ENCODE results near the gene NLRP1. TPM values are rescaled to one million over a fixed set of nuclear protein-coding genes. Genes with fewer than 3 reads are reported as not detected.
A peak's percentile ranks its signal among the peaks of the same experiment; 100 is the strongest.

Gene NLRP1
- total RNA-seq, 1 donor from 2014 or later: 40.3 TPM

- peaks cover 28% of the 10 kb centered on the region for H3K36me3 ChIP-seq
- intact Hi-C loops (cut with DNase I): no loop called here
- no peak for ATAC-seq
- TF ChIP-seq CTCF (IDR thresholded peaks at IDR 0.05): no peak
- H3K27ac ChIP-seq: no peak overlapping the region
- no peaks in the 10 kb centered on the region for H3K27me3 ChIP-seq (ENCODE audit: low read depth)
- H3K4me1 ChIP-seq: peaks cover under 1% of the 10 kb centered on the region
- DNase-seq: no peak
- H3K9me3 ChIP-seq: no peaks in the 10 kb centered on the region
- H3K4me3 ChIP-seq: no peak overlapping the region
Measured at GRCh38 chr17:5492970-5493369, 91.3 kb downstream of the NLRP1 start.

GRCh38 chr17:5488752-5489151, 95.6 kb downstream of the NLRP1 start:
- DNase-seq: no peak
- no peaks in the 10 kb centered on the region for H3K9me3 ChIP-seq
- no peaks in the 10 kb centered on the region for H3K27me3 ChIP-seq (ENCODE audit: low read depth)
- no peak for TF ChIP-seq CTCF (IDR thresholded peaks at IDR 0.05)
- ATAC-seq: no peak
- intact Hi-C loops (cut with DNase I): no loop called here
- H3K36me3 ChIP-seq: peaks cover 38% of the 10 kb centered on the region
- no peak overlapping the region for H3K27ac ChIP-seq
- H3K4me1 ChIP-seq: peaks cover 28% of the 10 kb centered on the region
- no peak overlapping the region for H3K4me3 ChIP-seq

- H3K4me1 ChIP-seq: peaks cover 29% of the 10 kb centered on the region
- H3K27me3 ChIP-seq (ENCODE audit: low read depth): no peaks in the 10 kb centered on the region
- peaks cover 61% of the 10 kb centered on the region for H3K36me3 ChIP-seq
- peak within 1 kb of the TSS; percentile 99 for H3K27ac ChIP-seq
- DNase-seq (peak; percentile 98), ATAC-seq (peak; percentile 98 to 99)
- intact Hi-C loops (cut with DNase I): no loop called here
- H3K4me3 ChIP-seq: peak within 1 kb of the TSS; percentile 94
- H3K9me3 ChIP-seq: no peaks in the 10 kb centered on the region
- TF ChIP-seq CTCF (IDR thresholded peaks at IDR 0.05): no peak
Measured at GRCh38 chr17:5486206-5487124, 97.8 kb downstream of the NLRP1 start, which contains the start of gene MIS12. MIS12 (plus strand) TSS chr17:5486566; CDS start chr17:5488863, 2,297 bp downstream.

- H3K9me3 ChIP-seq: no peaks in the 10 kb centered on the region
- no peak for TF ChIP-seq CTCF (IDR thresholded peaks at IDR 0.05)
- intact Hi-C loops (cut with DNase I): no loop called here
- DNase-seq: no peak
- H3K27ac ChIP-seq: peak within 1 kb of the TSS; percentile 99
- peaks cover 67% of the 10 kb centered on the region for H3K36me3 ChIP-seq
- peaks cover 29% of the 10 kb centered on the region for H3K4me1 ChIP-seq
- no peaks in the 10 kb centered on the region for H3K27me3 ChIP-seq (ENCODE audit: low read depth)
- ATAC-seq: peak; percentile 13 to 16
- H3K4me3 ChIP-seq: peak within 1 kb of the TSS; percentile 94
Measured at GRCh38 chr17:5485270-5486205, 98.8 kb downstream of the NLRP1 start, which contains the start of gene DERL2. DERL2 (minus strand) TSS chr17:5486178; CDS start chr17:5486161, 17 bp downstream.

- Histone ChIP-seq H3K9me3 (no peaks in the 10 kb centered on the region), H3K4me1 (peaks cover 19% of the 10 kb centered on the region), H3K36me3 (peaks cover 82% of the 10 kb centered on the region), H3K27me3 (ENCODE audit: low read depth) (no peaks in the 10 kb centered on the region), H3K4me3 (no peak overlapping the region), H3K27ac (no peak overlapping the region)
- TF ChIP-seq CTCF (IDR thresholded peaks at IDR 0.05): no peak
- ATAC-seq (no peak), DNase-seq (no peak)
- intact Hi-C loops (cut with DNase I): no loop called here
Measured at GRCh38 chr17:5481451-5481850, 102.9 kb downstream of the NLRP1 start.

All from lower lobe of right lung (tissue), 2 donors.